CD4-positive, alpha-beta T cell treated with Interleukin-15 for 4 hours (primary cell): ENCODE data around the gene FAM83F.
"Not testable (repeated sequence)": the region's sequence is repeated elsewhere in the genome, so short reads cannot be mapped to it uniquely, and the experiment has no call there.

Source experiments
- DNase-seq: peaks from one replicate; pipeline ENCODE4 v3.0.0-alpha.2; 2020; ENCODE audit warnings: low spot score

Gene FAM83F

DNA sequence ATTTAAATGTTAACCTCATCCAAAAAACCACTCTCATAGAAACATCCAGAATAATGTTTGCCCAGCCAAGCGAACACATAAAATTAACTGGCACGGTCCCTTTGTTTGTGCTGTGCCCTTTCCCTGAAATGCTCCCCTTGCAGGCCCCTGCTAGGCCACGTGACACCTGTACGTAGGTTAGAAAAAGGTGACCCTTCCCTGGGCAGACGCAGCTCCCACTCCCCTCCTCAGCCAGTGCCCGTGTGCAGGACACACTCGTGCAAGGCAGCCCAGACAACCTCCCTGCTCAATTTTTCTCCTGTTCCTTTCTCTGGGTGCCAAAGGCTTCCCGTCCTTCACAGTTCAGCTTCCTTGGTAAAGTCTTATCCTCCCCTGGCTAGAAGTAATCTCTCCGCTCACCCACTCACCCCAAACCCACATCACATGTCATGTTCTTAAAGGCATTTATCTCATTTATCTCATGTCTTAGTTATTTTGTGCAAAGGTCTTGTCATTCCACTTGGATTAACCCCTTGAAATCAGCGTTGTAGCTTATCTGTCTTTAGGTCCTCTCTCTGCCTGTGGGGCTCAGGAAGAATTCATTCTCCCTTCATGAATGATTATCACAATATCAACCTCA lies 20.7 kb downstream of the FAM83F start:
- DNase-seq, result no peak

DNA sequence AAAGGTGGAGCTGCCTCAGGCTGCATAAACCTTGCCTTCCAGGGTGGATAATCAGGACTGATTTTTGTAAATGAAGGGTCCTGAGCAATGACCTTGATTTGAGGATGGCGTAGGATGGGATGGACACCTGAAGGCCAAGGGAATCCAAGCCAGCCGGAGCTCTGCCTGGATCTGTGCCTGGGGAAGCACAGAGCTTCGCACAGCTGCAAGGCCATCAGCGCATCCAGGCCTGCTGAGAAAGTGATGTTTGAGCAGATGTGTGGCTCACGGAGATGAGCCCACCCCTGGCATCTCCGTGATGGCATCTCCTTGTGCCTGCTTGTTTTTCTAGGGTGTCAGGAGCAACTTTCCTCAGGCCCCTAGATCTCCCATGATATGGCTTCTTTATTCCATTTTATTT lies 23.3 kb downstream of the FAM83F start:
- DNase-seq, result no peak

DNA sequence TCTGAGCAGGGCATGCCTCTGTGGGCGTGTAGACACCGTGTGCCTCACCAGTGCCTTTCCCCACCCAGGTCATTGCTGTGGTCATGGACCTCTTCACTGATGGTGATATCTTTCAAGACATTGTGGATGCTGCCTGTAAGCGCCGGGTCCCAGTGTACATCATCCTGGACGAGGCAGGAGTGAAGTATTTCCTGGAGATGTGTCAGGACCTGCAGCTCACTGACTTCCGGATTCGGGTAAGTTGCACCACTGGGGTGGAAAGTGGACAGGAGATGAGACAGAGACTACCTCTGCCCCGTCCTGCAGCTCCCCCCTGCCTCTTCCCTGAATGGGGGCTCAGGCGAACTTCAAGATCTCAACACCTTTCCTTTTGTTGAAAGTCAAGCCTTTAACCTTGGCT lies 24.3 kb downstream of the FAM83F start:
- DNase-seq, result no peak

GRCh38 chr22:40020956-40021355 lies 26.2 kb downstream of the FAM83F start:
- DNase-seq, result no peak

DNA sequence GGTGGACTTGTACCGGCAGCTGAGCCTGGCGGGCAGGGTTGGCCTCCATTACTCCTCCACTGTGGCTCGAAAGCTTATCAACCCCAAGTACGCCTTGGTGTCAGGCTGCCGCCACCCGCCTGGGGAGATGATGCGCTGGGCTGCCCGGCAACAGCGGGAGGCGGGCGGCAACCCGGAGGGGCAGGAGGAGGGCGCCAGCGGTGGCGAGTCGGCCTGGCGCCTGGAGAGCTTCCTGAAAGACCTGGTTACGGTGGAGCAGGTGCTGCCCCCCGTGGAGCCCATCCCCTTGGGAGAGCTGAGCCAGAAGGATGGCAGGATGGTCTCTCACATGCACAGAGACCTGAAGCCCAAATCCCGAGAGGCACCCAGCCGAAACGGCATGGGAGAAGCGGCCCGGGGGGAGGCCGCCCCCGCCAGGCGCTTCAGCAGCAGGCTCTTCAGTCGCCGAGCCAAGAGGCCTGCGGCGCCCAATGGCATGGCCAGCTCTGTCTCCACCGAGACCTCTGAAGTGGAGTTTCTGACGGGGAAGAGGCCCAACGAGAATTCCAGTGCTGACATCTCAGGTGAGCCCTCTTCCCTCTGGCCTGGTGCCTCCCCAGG lies 26.7 kb downstream of the FAM83F start:
- no peak for DNase-seq

- no peak for DNase-seq
These were observed 27.9 kb downstream of the FAM83F start for GRCh38 chr22:40022536-40023240.

GRCh38 chr22:40023341-40023841 lies 28.6 kb downstream of the FAM83F start:
- no peak for DNase-seq

DNA sequence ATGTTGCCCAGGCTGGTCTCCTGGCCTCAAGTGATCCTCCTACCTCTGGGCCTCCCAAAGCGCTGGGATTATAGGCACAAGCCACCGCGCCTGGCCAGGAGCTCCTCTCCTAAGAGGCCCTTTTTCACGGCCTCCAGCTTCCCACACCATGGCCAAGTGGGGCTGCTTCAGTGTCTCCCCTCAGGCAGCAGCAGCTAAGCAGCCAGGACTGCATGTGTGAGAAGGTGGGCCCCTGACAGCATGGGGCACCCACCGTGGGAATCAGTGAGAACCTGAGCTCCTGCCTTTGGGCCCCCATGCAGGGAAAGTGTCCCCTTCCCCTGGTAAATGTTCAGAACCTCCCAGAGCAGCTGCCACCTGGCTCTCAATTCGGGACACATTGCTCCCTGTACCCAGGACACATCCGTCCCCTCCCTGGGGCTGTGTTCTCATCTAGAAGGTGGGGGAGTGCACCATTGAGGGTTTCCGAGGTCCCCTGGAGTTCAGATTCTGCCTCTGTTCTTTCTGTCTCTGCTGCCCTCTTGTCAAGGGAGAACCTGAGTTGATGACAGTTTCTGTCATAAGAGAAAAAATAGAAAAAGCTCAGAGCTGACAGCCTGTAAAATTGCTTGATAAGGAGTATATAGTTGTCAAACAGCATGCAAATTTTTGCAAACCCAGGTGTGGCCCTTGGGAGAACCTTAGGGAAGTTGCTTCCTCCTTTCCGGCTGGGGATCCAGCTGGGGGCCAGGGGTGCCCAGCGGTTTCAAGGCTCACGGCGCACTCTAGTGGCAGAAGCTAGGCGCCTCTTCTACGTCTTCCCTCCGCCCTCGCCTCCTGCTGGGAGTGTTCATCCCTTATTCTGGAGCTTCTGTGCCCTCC lies 29.7 kb downstream of the FAM83F start:
- DNase-seq, result peak; percentile 48

- DNase-seq, result not testable (repeated sequence)
These were observed 30.3 kb downstream of the FAM83F start for GRCh38 chr22:40025062-40025379.

- DNase-seq, result no peak
These were observed 31.1 kb downstream of the FAM83F start for GRCh38 chr22:40025856-40026255.

- no peak for DNase-seq
These were observed 31.9 kb downstream of the FAM83F start for GRCh38 chr22:40026641-40027040.

GRCh38 chr22:40027191-40028097 lies 32.7 kb downstream of the FAM83F start:
- DNase-seq, result no peak

DNA sequence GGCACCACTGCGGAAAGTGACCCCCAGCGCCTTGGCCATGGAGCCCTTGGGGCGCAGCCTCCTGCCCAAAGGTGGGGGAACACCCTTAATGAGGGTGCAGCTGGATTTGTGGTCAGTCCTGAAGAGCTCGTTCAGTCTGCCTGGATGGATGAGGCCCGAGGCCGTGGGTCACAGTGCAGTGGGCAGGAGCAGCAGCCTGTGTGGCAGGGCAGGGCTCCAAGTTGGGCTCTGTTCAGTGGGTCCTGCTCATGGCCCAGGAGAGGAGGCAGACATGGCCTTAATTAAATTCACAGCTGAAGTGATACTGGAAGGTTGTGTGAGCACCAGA lies 33.3 kb downstream of the FAM83F start:
- no peak for DNase-seq

DNA sequence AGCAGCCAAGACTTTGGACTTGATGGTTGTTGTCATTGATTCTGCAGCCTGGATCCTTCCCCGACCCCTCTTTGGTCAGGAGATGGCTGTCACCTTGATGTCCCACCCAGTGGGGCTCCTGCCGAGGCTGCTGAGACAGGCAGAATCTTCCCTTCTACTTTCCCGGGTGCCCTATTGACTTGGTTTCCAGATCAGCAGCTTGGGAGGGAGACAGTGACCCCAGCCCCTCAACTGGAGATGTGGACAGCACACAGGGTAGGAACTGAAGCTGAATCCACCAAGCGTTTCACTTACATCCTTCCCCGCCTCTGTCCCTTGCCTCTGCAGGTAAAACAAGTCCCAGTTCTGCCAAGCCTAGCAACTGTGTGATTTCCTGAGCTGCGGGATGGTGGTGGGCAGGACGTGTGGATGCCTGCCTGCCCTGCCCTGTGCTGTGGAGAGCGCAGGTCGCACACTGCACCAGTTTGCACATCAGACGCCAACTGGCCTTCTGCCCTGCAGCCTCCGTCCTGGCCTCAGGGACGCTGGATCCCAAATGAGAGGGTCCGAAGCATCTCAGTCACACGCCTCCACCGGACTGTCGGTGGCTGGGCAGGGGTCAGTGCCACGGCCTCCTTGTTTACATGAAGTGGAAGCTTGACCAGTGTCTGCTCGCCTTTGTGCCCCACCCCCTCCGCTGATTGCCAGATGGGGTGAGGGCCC lies 34.6 kb downstream of the FAM83F start:
- no peak for DNase-seq

DNA sequence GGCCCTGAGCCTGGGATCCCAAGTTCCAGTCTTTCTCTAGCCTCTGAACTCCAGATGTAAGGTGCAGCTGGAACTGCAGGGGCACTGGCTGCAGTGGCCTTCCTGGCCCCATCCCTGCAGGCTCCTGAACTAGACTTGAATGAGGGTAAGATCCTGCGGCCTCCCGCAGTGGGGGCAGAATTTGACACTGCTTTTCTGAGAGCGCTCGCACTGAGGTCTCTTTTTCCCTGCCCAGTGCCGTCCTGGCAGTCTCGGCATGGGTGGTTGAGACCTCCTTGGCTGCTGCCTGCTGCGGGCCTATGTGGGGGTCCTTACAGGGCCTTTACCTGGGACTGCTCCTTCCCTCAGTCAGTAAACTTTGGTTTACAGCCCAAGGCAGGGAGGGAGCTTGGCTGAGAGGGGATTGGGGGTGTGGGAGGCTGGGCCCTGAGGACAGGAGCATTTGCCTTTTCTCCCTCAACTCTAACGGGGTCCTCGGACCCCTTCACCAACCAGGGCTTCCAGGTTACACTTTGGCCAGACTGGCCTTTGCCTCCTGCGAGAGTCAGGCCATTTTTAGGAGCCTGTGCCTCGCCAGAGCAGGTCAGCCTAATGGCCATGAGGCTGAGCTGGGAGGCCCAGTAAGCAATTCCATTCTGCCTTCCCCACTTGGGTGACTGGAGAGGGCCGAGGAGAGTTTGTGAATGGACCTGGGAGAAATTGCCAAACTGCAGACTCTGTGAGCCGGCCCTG lies 35.4 kb downstream of the FAM83F start:
- no peak for DNase-seq

DNA sequence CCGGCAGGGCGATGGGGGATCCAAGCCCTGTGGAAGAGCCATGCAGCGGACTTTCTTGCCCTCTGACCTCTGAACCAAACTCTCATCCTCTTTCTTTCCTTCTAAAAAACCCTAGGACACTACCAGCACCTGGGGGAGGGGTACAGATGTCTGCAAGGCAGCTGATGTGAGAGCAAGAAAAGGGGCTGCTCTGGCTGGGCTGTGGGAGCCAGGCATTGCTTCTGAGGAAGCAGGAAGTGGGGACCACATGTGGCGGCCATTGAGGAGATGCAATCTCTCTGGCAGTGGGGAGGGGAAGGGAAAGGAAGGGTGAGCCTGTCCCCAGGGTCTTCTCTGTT lies 36.0 kb downstream of the FAM83F start:
- DNase-seq, result no peak

GRCh38 chr22:40031766-40032470 lies 37.2 kb downstream of the FAM83F start:
- no peak for DNase-seq

GRCh38 chr22:40033586-40034380 lies 39.0 kb downstream of the FAM83F start:
- DNase-seq, result no peak

- DNase-seq, result no peak
These were observed 40.6 kb downstream of the FAM83F start for GRCh38 chr22:40035351-40035750.
